ENCODE results near the gene TMEM258. TPM values are rescaled to one million over a fixed set of nuclear protein-coding genes. Genes with fewer than 3 reads are reported as not detected.

TMEM258 gene
- total RNA-seq, 1 donor from 2014 or later, result 94.0 TPM

- intact Hi-C loops (cut with DNase I), result no loop called here
- no peaks in the 10 kb centered on the region for H3K4me1 ChIP-seq
- no peaks in the 10 kb centered on the region for H3K27me3 ChIP-seq
- no peak for DNase-seq
- TF ChIP-seq CTCF (IDR thresholded peaks at IDR 0.05), result no peak
- ATAC-seq, result no peak
- peak overlapping the region; percentile 97 for H3K27ac ChIP-seq
- peaks cover 37% of the 10 kb centered on the region for H3K36me3 ChIP-seq
- peak overlapping the region; percentile 70 for H3K4me3 ChIP-seq
- no peaks in the 10 kb centered on the region for H3K9me3 ChIP-seq
Observed at GRCh38 chr11:61814247-61814957, 22.0 kb upstream of the TMEM258 start.

GRCh38 chr11:61812736-61813411 is 20.5 kb upstream of the TMEM258 start:
- no peaks in the 10 kb centered on the region for H3K4me1 ChIP-seq
- no peak for DNase-seq
- no peaks in the 10 kb centered on the region for H3K27me3 ChIP-seq
- no peak for TF ChIP-seq CTCF (IDR thresholded peaks at IDR 0.05)
- intact Hi-C loops (cut with DNase I), result no loop called here
- peaks cover 53% of the 10 kb centered on the region for H3K36me3 ChIP-seq
- no peak overlapping the region for H3K4me3 ChIP-seq
- H3K9me3 ChIP-seq, result no peaks in the 10 kb centered on the region
- no peak overlapping the region for H3K27ac ChIP-seq
- ATAC-seq, result no peak

GRCh38 chr11:61811831-61812230 is 19.4 kb upstream of the TMEM258 start:
- peaks cover 60% of the 10 kb centered on the region for H3K36me3 ChIP-seq
- H3K27ac ChIP-seq, result no peak overlapping the region
- no peak overlapping the region for H3K4me3 ChIP-seq
- ATAC-seq (no peak), DNase-seq (no peak)
- no peak for TF ChIP-seq CTCF (IDR thresholded peaks at IDR 0.05)
- intact Hi-C loops (cut with DNase I), result no loop called here
- H3K4me1 ChIP-seq, result no peaks in the 10 kb centered on the region
- no peaks in the 10 kb centered on the region for H3K9me3 ChIP-seq
- H3K27me3 ChIP-seq, result no peaks in the 10 kb centered on the region

- Histone ChIP-seq H3K9me3 (no peaks in the 10 kb centered on the region), H3K36me3 (peaks cover 65% of the 10 kb centered on the region), H3K4me1 (no peaks in the 10 kb centered on the region), H3K4me3 (no peak overlapping the region), H3K27me3 (no peaks in the 10 kb centered on the region), H3K27ac (no peak overlapping the region)
- intact Hi-C loops (cut with DNase I), result no loop called here
- DNase-seq (no peak), ATAC-seq (no peak)
- no peak for TF ChIP-seq CTCF (IDR thresholded peaks at IDR 0.05)
Observed at GRCh38 chr11:61810671-61811175, 18.3 kb upstream of the TMEM258 start.

GRCh38 chr11:61806785-61807184 is 14.4 kb upstream of the TMEM258 start:
- Histone ChIP-seq H3K27me3 (no peaks in the 10 kb centered on the region), H3K9me3 (no peaks in the 10 kb centered on the region), H3K36me3 (peaks cover 75% of the 10 kb centered on the region), H3K4me1 (no peaks in the 10 kb centered on the region), H3K4me3 (no peak overlapping the region), H3K27ac (no peak overlapping the region)
- ATAC-seq, result no peak
- DNase-seq, result no peak
- TF ChIP-seq CTCF (IDR thresholded peaks at IDR 0.05), result no peak
- intact Hi-C loops (cut with DNase I), result no loop called here

Data from upper lobe of right lung (tissue), 1 donor.